Astrocyte of the hippocampus (primary cell): Measurements from ENCODE around the gene MIER2.
"Not testable (repeated sequence)": the region's sequence is repeated elsewhere in the genome, so short reads cannot be mapped to it uniquely, and the experiment has no call there.

ENCODE experiments used
- DNase-seq: peaks from one replicate; pipeline ENCODE4 v3.0.0; 2011; ENCODE audit warnings: low read depth, low spot score

Gene MIER2

GRCh38 chr19:287381-287871, 57.2 kb downstream of the MIER2 start:
- DNase-seq: no peak

- no peak for DNase-seq
Observed at GRCh38 chr19:283395-283794, 61.2 kb downstream of the MIER2 start.

GRCh38 chr19:282501-282900, 62.1 kb downstream of the MIER2 start:
- no peak for DNase-seq

- DNase-seq: no peak
Observed at GRCh38 chr19:281992-282391, 62.6 kb downstream of the MIER2 start.

- no peak for DNase-seq
Observed at GRCh38 chr19:281156-281853, 63.3 kb downstream of the MIER2 start.

- DNase-seq: no peak
Observed at GRCh38 chr19:280541-281009, 64.0 kb downstream of the MIER2 start.

- DNase-seq: no peak
Observed at GRCh38 chr19:279656-280055, 64.9 kb downstream of the MIER2 start.

GRCh38 chr19:279231-279630, 65.4 kb downstream of the MIER2 start:
- no peak for DNase-seq

GRCh38 chr19:277581-278165, 66.9 kb downstream of the MIER2 start:
- peak; percentile 72 for DNase-seq

- DNase-seq: no peak
Observed at GRCh38 chr19:277131-277530, 67.5 kb downstream of the MIER2 start.

GRCh38 chr19:275958-276646, 68.5 kb downstream of the MIER2 start:
- DNase-seq: no peak

GRCh38 chr19:275000-275399, 69.6 kb downstream of the MIER2 start:
- DNase-seq: no peak

GRCh38 chr19:273393-273792, 71.2 kb downstream of the MIER2 start:
- no peak for DNase-seq

- DNase-seq: no peak
Observed at GRCh38 chr19:271856-272255, 72.7 kb downstream of the MIER2 start.

GRCh38 chr19:270766-271318, 73.8 kb downstream of the MIER2 start:
- DNase-seq: not testable (repeated sequence)

GRCh38 chr19:269241-269640, 75.4 kb downstream of the MIER2 start:
- no peak for DNase-seq

GRCh38 chr19:262125-262524, 82.5 kb downstream of the MIER2 start:
- DNase-seq: no peak

- not testable (repeated sequence) for DNase-seq
Observed at GRCh38 chr19:256804-257203, 87.8 kb downstream of the MIER2 start.
